Hepatocyte (in vitro differentiated cells): ENCODE measurements around the gene LIMA1. TPM values are rescaled to one million over a fixed set of nuclear protein-coding genes. Genes with fewer than 3 reads are reported as not detected.

Experiments
- DNase-seq: peaks from one replicate; pipeline ENCODE4 v3.0.0-alpha.2; 2016; ENCODE audit warnings: low spot score
- H2AFZ ChIP-seq: fragments of 200-600 bp; sonication (generic); 2 replicates; pipeline ENCODE4 v1.6.0; 2016; ENCODE audit warnings: antibody characterized with exemption, mild to moderate bottlenecking
- H3K27ac ChIP-seq: fragments of 200-600 bp; sonication (generic); 2 replicates; pipeline ENCODE4 v1.5.1; 2016; ENCODE audit warnings: mild to moderate bottlenecking
- H3K27me3 ChIP-seq: fragments of 200-600 bp; sonication (generic); 2 replicates; pipeline ENCODE4 v1.6.1; 2016
- H3K36me3 ChIP-seq: fragments of 200-600 bp; sonication (generic); replicated peaks from 2 replicates; pipeline ENCODE4 v1.5.1; 2016; ENCODE audit warnings: low read depth; ENCODE audit not compliant: insufficient read depth
- H3K4me1 ChIP-seq: fragments of 200-600 bp; sonication (generic); 2 replicates; pipeline ENCODE4 v1.5.1; 2016; ENCODE audit warnings: mild to moderate bottlenecking, moderate library complexity; ENCODE audit not compliant: insufficient read depth
- H3K4me2 ChIP-seq: fragments of 200-600 bp; sonication (generic); 2 replicates; pipeline ENCODE4 v1.6.0; 2016
- H3K4me3 ChIP-seq: fragments of 200-600 bp; sonication (generic); 2 replicates; pipeline ENCODE4 v1.5.1; 2016; ENCODE audit warnings: mild to moderate bottlenecking
- H3K79me2 ChIP-seq: fragments of 200-600 bp; sonication (generic); 2 replicates; pipeline ENCODE4 v1.6.0; 2017; ENCODE audit warnings: mild to moderate bottlenecking
- H3K9me2 ChIP-seq: fragments of 200-600 bp; sonication (generic); replicated peaks from 2 replicates; pipeline ENCODE4 v1.6.0; 2017; ENCODE audit warnings: mild to moderate bottlenecking; ENCODE audit not compliant: insufficient read depth
- H3K9me3 ChIP-seq: fragments of 200-600 bp; sonication (generic); 2 replicates; pipeline ENCODE4 v1.5.1; 2016; ENCODE audit warnings: low read depth, mild to moderate bottlenecking
- H4K20me1 ChIP-seq: fragments of 200-600 bp; sonication (generic); 2 replicates; pipeline ENCODE4 v1.6.0; 2016; ENCODE audit warnings: mild to moderate bottlenecking; ENCODE audit not compliant: insufficient read depth, poor library complexity, severe bottlenecking
- EZH2 ChIP-seq: fragments of 200-600 bp; sonication (generic); IDR thresholded peaks from 2 replicates; pipeline ENCODE4 v1.6.1; 2016; ENCODE audit warnings: antibody characterized with exemption, mild to moderate bottlenecking, borderline replicate concordance
- EZH2phosphoT487 ChIP-seq: fragments of 200-600 bp; sonication (generic); IDR thresholded peaks from one replicate; pipeline ENCODE4 v1.6.1; 2018; ENCODE audit warnings: antibody characterized with exemption, mild to moderate bottlenecking, low read depth, moderate library complexity; ENCODE audit not compliant: unreplicated experiment, severe bottlenecking
- WGBS: methylation state at CpG from one replicate; pipeline ENCODE4 v1.1.6; 2016; ENCODE audit warnings: low lambda C conversion rate; ENCODE audit errors: missing lambda C conversion rate; 5-methylcytosine and 5-hydroxymethylcytosine counted together
- polyA plus RNA-seq: library from polyadenylated mRNA; unstranded; fragments of >200 nt; fragmentation: Nextera tagmentation; extraction: Ambion mirVana; gene quantifications from 2 replicates; pipeline ENCODE4 v1.2.1, GENCODE V29; 2016
- total RNA-seq: library from RNA; depleted of rRNA; stranded (reverse); fragments of >200 nt; gene quantifications from 2 replicates; pipeline ENCODE4 v1.2.3, GENCODE V29; 2014
- TF ChIP-seq, protein P1 (sequence below): fragments of 200-600 bp; sonication (generic); IDR thresholded peaks from 2 replicates; pipeline ENCODE4 v1.5.1; 2016; ENCODE audit warnings: antibody characterized with exemption, mild to moderate bottlenecking; ENCODE audit not compliant: poor library complexity

LIMA1 gene
- total and polyA plus RNA-seq, 2 experiments from 2014 or later = 54.8 to 84.4 TPM

DNA sequence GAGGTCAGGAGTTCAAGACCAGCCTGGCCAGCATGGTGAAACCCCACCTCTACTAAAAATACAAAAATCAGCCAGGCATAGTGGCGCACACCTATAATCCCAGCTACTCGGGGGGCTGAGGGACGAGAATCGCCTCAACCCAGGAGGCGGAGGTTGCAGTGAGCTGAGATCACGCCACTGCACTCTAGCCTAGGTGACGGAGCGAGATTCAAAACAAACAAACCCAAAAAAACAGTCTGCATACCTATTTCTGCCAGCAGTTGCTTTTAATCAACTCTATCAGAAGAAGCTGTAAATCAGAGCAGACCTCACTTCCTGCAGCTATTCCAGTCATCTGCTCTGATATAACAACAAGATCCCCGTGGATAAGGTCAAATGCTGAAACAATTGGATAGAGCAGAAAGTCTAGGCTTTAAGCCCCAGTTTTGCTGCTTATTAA is 50.5 kb downstream of the LIMA1 start:
- no peaks in the 10 kb centered on the region for H3K27me3 ChIP-seq
- no peaks in the 10 kb centered on the region for H3K9me3 ChIP-seq
- H3K79me2 ChIP-seq = peaks cover 41% of the 10 kb centered on the region
- H3K4me3 ChIP-seq = no peak overlapping the region
- no peaks in the 10 kb centered on the region for H3K36me3 ChIP-seq
- H3K4me2 ChIP-seq = no peak overlapping the region
- DNase-seq = no peak
- 69% methylated on average over 9 of the region's 9 CpGs for WGBS
- no peak overlapping the region for H3K27ac ChIP-seq
- no peaks in the 10 kb centered on the region for H3K4me1 ChIP-seq
- no peak for TF ChIP-seq EZH2
- TF ChIP-seq, protein P1, sequence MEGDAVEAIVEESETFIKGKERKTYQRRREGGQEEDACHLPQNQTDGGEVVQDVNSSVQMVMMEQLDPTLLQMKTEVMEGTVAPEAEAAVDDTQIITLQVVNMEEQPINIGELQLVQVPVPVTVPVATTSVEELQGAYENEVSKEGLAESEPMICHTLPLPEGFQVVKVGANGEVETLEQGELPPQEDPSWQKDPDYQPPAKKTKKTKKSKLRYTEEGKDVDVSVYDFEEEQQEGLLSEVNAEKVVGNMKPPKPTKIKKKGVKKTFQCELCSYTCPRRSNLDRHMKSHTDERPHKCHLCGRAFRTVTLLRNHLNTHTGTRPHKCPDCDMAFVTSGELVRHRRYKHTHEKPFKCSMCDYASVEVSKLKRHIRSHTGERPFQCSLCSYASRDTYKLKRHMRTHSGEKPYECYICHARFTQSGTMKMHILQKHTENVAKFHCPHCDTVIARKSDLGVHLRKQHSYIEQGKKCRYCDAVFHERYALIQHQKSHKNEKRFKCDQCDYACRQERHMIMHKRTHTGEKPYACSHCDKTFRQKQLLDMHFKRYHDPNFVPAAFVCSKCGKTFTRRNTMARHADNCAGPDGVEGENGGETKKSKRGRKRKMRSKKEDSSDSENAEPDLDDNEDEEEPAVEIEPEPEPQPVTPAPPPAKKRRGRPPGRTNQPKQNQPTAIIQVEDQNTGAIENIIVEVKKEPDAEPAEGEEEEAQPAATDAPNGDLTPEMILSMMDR = no peak
- no peak for TF ChIP-seq EZH2phosphoT487
- H2AFZ ChIP-seq = no peak overlapping the region
- H4K20me1 ChIP-seq = no peaks in the 10 kb centered on the region
- no peaks in the 10 kb centered on the region for H3K9me2 ChIP-seq

DNA sequence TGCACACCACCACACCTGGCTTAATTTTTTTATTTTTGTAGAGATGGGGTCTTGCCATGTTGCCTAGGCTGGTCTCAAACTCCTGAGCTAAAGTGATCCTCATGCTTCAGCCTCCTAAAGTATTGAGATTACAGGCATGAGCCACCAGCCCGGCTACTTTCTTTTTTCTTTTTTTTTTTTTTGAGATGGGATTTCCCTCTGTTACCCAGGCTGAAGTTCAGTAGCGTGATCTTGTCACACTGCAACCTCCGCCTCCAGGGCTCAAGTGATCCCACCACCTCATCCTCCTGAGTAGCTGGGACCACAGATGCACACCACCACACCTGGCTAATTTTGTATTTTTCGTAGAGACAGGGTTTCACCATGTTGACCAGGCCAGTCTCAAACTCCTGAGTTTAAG is 51.1 kb downstream of the LIMA1 start:
- H3K79me2 ChIP-seq = peaks cover 35% of the 10 kb centered on the region
- H3K4me1 ChIP-seq = no peaks in the 10 kb centered on the region
- no peak overlapping the region for H3K27ac ChIP-seq
- H3K27me3 ChIP-seq = no peaks in the 10 kb centered on the region
- no peaks in the 10 kb centered on the region for H4K20me1 ChIP-seq
- no peaks in the 10 kb centered on the region for H3K9me3 ChIP-seq
- H3K4me2 ChIP-seq = no peak overlapping the region
- WGBS = 93% methylated on average over 4 of the region's 4 CpGs
- no peaks in the 10 kb centered on the region for H3K36me3 ChIP-seq
- no peaks in the 10 kb centered on the region for H3K9me2 ChIP-seq
- DNase-seq = no peak
- TF ChIP-seq EZH2phosphoT487 (no peak), EZH2 (no peak)
- TF ChIP-seq, protein P1 = no peak
- H2AFZ ChIP-seq = no peak overlapping the region
- no peak overlapping the region for H3K4me3 ChIP-seq

DNA sequence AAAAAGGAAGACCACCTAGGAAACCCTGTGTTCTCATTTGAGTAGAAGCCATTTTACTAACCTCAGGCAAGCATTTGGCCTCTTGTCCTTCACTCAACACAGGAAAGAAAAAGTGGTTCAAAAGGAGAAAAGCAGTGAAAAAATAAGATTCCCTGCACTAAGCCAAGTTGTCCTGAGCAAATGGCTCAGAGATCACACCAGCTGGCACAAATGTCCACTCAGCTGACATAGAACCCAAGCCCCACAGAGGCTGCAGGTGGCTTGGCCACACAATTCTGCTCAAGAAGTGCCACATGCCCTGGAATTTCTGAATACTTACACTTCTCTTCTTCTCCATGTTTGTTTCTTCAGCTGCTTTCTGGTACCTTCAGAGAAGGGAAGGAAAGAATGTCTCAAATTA is 52.0 kb downstream of the LIMA1 start:
- H3K27ac ChIP-seq = no peak overlapping the region
- TF ChIP-seq EZH2phosphoT487 = no peak
- TF ChIP-seq EZH2 = no peak
- TF ChIP-seq, protein P1 = no peak
- H3K4me3 ChIP-seq = no peak overlapping the region
- no peak for DNase-seq
- H4K20me1 ChIP-seq = no peaks in the 10 kb centered on the region
- H2AFZ ChIP-seq = no peak overlapping the region
- H3K4me1 ChIP-seq = no peaks in the 10 kb centered on the region
- H3K4me2 ChIP-seq = no peak overlapping the region
- H3K27me3 ChIP-seq = no peaks in the 10 kb centered on the region
- H3K36me3 ChIP-seq = no peaks in the 10 kb centered on the region
- H3K9me2 ChIP-seq = no peaks in the 10 kb centered on the region
- no peaks in the 10 kb centered on the region for H3K9me3 ChIP-seq
- H3K79me2 ChIP-seq = peaks cover 27% of the 10 kb centered on the region

DNA sequence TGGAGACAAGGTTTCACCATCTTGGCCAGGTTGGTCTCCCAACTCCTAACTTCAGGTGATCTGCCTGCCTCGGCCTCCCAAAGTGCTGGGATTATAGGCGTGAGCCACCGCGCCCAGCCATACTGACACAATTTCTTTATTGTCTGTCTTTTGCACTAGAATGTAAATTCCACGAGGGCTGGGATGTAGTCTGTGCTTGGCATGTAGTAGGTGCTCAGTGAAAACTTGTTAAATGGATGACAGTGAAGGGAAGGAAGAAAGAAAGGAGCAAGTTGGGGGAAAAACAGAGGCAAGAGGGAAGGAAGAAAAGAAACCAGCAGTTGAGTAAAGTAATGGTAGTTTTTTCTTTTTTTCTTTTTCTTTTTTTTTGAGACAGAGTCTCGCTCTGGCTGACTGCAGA is 53.1 kb downstream of the LIMA1 start:
- no peak for TF ChIP-seq EZH2phosphoT487
- TF ChIP-seq, protein P1 = no peak
- no peak for TF ChIP-seq EZH2
- 95% methylated on average over 6 of the region's 6 CpGs for WGBS
- H3K4me2 ChIP-seq = no peak overlapping the region
- no peaks in the 10 kb centered on the region for H3K4me1 ChIP-seq
- no peak overlapping the region for H2AFZ ChIP-seq
- H3K36me3 ChIP-seq = no peaks in the 10 kb centered on the region
- H4K20me1 ChIP-seq = no peaks in the 10 kb centered on the region
- no peak overlapping the region for H3K27ac ChIP-seq
- H3K27me3 ChIP-seq = no peaks in the 10 kb centered on the region
- no peaks in the 10 kb centered on the region for H3K9me2 ChIP-seq
- H3K9me3 ChIP-seq = no peaks in the 10 kb centered on the region
- H3K79me2 ChIP-seq = peaks cover 18% of the 10 kb centered on the region
- H3K4me3 ChIP-seq = no peak overlapping the region
- DNase-seq = no peak
